ENCODE results near the gene PARP15.

Gene PARP15

DNA sequence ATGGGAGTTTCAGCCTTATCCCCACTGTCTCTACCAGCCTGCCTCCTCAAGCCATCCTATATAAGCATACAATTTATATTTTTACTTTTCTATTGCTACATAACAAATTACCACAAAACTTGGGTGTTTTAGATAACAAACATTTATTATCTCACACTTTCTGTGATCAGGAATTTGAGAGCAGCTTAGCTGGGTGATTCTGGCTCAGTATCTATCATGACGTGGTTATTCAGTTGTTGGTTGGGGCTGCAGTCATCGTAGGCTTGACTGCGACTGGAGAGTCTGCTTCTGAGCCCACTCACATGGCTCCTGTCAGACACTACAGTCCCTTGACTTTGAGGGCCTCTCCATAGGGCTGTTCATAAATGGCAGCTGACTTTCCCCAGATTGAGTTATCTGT lies 20.7 kb downstream of the PARP15 start:
- H3K4me3 ChIP-seq (ENCODE audit: low read depth, low read length) = no peak overlapping the region
- TF ChIP-seq, protein P1, sequence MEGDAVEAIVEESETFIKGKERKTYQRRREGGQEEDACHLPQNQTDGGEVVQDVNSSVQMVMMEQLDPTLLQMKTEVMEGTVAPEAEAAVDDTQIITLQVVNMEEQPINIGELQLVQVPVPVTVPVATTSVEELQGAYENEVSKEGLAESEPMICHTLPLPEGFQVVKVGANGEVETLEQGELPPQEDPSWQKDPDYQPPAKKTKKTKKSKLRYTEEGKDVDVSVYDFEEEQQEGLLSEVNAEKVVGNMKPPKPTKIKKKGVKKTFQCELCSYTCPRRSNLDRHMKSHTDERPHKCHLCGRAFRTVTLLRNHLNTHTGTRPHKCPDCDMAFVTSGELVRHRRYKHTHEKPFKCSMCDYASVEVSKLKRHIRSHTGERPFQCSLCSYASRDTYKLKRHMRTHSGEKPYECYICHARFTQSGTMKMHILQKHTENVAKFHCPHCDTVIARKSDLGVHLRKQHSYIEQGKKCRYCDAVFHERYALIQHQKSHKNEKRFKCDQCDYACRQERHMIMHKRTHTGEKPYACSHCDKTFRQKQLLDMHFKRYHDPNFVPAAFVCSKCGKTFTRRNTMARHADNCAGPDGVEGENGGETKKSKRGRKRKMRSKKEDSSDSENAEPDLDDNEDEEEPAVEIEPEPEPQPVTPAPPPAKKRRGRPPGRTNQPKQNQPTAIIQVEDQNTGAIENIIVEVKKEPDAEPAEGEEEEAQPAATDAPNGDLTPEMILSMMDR (IDR thresholded peaks at IDR 0.05; ENCODE audit: low read depth, low read length, missing control alignments) = no peak
- no peak for DNase-seq (ENCODE audit: low read depth)

DNA sequence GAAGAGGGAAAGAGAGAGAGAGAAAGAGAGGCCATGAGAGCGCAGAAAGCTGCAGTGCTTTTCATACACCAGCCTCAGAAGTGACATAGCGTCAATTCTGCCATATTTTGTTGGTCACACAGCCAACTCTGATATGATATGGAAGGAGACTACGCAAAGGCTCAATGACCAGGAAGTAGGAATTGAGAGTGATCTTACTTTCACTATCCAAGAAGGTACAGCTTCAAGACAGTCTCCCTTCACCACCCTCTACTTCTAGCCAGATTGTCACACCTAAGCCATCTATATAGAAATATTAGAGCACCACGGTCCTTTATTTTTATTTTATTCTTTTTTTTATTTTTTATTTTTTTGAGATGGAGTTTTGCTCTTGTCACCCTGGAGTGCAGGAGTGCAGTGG lies 21.1 kb downstream of the PARP15 start:
- DNase-seq (ENCODE audit: low read depth) = no peak
- TF ChIP-seq, protein P1 (IDR thresholded peaks at IDR 0.05; ENCODE audit: low read depth, low read length, missing control alignments) = no peak
- no peak overlapping the region for H3K4me3 ChIP-seq (ENCODE audit: low read depth, low read length)

DNA sequence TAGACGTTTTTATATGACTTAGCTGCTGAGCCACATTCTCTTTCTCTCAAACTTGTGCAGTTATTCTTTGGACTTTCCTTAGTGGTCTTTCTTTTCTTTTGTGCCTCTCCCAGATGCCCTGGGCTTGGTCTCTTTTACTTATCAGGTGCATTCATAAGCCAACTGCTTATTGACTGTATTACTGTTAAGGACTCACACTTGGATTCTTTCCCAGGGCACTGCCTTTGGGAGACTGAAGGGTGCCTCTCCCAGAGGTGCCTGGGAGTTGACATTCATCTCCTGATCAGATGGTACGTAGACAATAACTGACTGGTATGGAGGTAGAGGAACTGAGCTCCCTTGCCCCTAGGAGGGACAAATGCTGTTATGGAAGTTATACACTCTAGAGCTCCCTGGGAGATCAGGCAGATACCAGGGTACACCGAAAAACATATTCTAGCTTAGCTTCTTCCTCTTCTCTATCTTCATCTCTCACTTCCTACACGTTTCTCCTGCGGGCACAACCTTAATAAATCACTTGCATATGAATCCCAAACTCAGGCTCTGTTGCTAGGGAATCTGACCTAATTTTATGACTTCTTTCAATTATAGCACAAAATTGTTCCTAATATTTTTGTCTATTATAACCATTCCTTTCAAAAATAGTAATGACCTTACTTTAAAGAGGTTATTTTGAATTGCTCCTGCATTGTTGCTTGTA lies 24.7 kb downstream of the PARP15 start:
- no peak overlapping the region for H3K4me3 ChIP-seq (ENCODE audit: low read depth, low read length)
- TF ChIP-seq, protein P1 (IDR thresholded peaks at IDR 0.05; ENCODE audit: low read depth, low read length, missing control alignments) = no peak
- no peak for DNase-seq (ENCODE audit: low read depth)

DNA sequence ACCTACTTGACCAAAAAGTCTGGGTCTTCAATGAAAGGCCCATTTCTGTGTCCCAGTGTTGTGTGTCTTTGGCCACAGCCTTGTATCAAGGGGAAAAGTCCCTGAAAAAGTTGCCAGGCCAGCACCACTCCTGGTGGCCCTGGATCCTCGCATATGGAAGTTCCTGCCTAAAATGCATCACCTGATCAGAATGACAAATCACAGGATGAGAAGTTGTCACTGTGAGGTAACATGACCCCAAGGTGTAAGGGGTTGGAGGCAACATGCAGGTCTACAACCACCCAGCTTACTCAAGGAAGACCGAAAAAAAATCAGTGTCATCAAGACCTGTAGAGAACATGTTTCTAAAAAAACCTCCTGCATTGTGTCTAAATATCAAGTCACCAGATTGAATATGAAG lies 25.6 kb downstream of the PARP15 start:
- TF ChIP-seq, protein P1 (IDR thresholded peaks at IDR 0.05; ENCODE audit: low read depth, low read length, missing control alignments) = no peak
- no peak for DNase-seq (ENCODE audit: low read depth)
- H3K4me3 ChIP-seq (ENCODE audit: low read depth, low read length) = no peak overlapping the region

DNA sequence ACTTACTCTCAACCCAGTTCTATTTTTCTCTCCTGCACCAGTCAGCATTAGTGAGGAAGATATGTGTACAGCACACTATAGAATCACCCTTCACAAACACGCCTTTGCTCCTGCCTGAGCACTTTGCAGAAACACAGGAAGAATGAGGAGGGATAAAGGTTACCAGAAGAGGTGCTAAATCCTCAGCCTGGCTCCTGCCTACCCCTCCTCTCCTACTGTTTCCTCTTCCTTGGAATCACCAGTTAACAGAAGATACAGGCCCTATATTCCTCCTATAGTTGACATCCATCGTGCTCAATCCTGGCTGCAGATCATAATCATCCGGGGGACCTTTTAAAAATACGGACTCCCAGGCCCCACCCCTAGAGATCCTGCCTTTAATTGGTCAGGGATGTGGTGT lies 28.9 kb downstream of the PARP15 start:
- DNase-seq (ENCODE audit: low read depth) = no peak
- no peak overlapping the region for H3K4me3 ChIP-seq (ENCODE audit: low read depth, low read length)
- TF ChIP-seq, protein P1 (IDR thresholded peaks at IDR 0.05; ENCODE audit: low read depth, low read length, missing control alignments) = no peak

DNA sequence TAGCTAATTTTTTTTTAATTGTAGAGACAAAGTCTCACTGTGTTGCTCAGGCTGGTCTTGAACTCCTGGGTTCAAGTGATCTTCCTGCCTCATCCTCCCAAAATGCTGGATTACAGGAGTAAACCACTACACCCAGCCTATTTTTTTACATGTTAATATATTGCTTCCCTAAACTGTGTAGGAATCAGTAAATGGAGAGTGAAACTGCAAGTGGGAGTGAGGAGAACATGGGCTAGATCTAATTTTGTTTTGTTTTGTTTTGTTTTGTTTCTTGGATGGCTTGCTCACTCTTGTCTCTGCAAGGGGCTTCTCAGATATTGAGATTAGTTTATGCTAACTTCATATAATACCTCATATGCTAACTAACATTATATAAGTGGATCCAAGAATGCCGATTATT lies 31.5 kb downstream of the PARP15 start:
- TF ChIP-seq, protein P1 (IDR thresholded peaks at IDR 0.05; ENCODE audit: low read depth, low read length, missing control alignments) = no peak
- no peak overlapping the region for H3K4me3 ChIP-seq (ENCODE audit: low read depth, low read length)
- no peak for DNase-seq (ENCODE audit: low read depth)
